Activated effector memory CD4-positive, alpha-beta T cell treated with Interleukin-2 at 50 U/mL for 16 hours (primary cell): ENCODE measurements around the gene PRKCA.

ENCODE experiments used
- DNase-seq: peaks from one replicate; pipeline ENCODE4 v3.0.0-alpha.2; 2020

PRKCA gene

DNA sequence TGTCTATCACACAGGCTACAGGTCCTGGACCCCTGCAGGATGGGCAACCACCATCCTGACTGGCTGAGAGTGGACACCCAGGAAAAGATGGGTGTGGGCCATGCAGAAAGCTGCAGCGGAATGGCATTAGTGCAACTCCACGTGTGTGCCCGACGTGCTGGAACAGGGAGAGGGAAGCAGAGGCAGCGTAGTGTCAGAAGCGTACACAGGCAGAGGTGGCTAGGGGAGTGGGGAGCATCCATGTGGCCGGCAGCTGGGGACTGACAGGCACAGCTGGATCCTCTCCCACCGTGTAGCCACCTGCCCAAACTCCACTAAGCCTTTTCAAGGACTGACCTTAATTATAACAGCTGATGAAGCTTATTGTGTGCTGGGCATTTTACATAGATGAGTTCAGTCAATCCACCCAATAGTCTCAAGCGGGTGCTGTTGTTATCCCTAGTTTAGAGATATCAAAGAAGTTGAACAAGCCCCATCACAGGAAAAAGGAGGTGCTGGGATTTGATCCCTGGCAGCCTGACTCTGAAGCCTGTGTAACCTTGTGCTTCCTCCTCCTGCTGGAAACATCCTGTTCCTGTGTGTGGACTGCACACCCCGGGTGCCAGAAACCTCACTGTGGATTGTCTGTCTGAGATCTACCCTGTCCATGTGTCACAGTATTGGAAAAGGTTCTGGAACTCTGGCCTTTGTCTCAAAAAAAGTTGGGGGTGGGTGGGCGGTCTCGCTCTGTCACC lies 114.0 kb downstream of the PRKCA start:
- no peak for DNase-seq

DNA sequence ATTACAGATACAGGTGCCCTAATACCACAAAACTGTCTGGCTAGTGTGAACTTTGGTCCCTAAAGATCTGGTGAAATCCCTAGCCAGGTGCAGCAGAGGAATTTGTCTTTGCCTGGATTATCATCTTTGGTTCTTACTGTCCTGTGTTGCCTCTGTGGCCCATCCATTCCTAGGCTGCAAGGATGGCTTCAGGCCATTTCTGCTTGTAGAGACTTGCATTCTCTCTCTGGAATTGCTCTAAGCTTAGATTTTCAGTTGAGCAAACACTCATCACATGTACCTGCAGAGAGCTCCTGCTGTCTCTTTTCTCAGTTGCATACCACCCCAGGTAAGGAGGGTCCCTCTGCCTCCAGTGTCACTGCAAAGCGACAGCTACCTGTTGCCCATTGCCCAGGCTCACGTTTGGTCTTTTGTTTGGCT lies 114.9 kb downstream of the PRKCA start:
- DNase-seq, result no peak

DNA sequence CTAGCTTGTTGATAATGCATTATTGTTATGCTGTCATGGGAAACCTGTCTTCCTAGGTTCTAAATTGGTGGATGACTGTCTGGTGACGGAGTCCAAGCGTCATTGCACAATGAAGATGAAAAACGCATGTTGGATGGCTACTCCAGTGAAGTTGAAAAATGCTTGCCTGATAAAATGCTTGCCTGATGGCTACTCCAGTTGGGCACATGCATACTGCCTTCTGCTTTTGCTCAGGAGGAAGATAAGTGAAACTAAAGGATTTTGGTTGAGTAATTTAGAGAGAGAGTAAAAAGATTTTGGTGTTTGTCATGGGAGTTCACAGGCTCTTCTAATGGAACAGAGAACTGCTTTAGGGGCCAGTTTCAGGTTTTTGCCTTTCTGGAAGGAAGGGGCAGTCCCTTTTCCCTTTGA lies 118.6 kb downstream of the PRKCA start:
- DNase-seq, result no peak

DNA sequence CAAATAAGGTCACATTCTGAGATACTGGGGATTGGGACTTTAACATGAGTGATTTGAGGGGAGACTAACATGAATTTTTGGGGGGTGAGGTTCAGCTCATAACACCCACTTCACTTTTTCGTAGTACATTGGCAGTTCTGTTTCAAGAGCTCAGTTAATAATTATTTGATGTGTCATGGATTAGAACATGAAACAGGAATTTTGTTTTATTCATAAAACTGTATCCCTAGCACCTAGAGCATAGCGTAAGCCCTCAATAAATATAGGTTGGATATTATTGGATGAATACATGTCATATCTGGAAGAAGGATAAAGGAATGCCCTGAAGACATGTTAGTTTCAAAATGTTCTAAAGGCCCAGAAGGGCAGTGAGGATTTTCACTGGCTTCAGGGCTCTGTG lies 119.8 kb downstream of the PRKCA start:
- DNase-seq, result no peak

DNA sequence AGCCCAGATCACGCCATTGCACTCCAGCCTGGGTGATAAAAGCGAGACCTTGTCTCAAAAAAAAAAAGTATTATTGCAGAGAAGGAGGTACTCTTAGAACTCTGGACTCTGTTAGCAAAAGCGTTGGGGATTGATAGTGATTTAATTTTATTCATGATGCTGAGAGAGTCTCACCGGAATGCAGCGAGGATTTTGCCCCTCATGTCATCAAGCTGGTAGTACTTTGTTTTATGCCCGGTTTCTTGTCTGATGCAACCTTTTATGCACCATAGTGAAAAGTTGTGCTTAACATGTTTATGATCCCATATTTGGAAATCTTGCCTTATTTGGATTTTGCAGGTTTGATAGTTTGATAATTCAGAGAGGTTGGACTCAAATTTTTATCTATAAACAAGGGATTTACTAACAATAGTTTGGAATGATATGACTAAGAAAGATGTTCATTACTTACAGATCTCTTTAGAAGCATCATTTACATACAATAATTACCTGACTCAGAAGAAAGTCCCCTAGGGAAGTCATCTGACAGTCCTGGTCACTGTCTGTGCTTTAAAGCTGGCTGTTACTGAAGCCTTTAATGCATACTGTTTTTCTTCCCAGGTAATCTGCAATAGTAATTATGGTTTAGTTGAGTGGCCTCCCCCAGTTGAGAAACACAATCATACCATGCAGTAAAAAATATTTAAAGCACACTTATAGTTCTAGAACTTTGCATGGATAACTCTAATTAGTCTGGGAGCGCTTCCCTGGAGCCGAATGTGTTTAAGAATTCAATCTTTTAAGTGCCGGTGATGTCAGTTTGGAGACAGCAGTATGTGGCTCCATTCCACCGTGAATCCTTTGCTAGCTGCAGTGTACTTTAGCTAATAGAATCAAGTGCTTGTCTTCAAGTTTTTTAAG lies 120.9 kb downstream of the PRKCA start:
- DNase-seq, result no peak

DNA sequence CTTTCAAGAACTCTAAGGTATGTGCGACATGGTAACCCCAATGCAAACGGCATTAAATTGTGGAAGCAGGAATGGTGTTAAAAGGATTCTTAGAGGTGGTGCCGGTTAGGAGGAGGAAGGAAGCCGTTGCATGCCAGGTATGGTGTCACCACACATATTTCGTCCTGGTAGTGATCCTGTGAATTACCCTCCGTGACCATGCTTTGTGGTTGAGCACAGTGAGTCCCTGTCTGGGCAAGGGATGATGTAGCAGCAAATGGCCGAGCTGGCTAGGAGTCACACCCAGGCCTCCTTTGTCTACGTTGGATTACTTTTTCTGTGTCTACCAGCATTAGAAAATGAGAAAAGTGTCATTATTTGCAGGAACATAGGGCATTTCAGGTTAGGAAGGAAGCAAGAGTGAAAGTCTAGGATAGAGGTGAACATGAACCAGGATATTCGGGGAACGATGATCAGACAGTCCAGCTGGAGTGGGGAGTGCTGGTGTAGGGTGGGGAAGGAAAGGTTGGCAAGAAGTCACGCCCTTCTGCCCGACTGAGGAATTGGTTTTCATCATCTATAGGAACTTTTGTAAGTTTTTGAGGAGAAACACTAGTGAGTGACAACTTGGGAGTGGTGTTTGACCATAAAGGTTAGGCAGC lies 123.5 kb downstream of the PRKCA start:
- no peak for DNase-seq

DNA sequence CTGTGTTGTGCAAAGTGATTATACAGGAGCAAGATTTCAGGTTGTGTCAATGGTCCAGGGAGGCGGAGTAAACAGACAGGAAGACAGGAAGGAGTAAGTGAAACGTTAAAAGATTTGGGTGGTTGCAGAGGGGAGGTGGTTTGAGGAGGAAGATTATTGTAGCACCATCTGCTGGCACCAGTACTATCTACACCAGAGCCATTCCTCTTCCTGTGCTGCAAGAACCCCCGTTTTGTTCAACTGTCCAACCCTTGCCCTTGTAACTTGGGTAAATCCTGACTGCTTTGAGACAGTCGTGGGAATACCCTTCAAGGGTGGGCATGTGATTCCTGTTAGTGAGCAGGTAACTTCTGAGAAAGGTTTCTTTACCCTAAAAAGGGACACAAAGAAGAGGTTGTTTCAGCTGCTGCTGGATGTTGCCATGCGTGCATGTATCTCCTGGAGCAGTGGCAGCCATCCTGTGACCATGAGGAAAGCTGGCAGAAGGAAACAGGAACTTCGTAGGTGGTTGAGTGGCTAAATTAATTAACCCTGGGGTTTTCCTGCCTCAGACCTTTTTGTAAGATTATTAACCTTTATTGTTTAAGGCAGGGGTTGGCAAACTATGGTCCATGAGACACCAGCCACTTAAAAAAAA lies 124.1 kb downstream of the PRKCA start:
- peak; percentile 24 for DNase-seq

DNA sequence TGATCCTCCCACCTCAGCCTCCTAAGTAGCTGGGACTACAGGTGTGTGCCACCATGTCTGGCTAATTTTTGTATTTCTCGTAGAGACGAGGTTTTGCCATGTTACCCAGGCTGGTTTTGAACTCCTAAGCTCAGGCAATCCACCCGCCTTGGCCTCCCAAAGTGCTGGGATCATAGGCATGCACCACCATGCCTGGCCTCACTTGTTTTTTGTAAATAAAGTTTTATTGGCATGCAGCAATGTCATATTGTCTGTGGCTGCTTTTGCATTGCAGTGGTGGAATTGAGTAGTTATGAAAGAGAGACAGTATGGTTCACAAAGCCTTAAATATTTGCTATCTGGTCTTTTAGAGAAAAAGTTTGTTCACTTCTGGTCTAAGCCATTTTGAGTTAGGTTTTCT lies 124.7 kb downstream of the PRKCA start:
- DNase-seq, result no peak

DNA sequence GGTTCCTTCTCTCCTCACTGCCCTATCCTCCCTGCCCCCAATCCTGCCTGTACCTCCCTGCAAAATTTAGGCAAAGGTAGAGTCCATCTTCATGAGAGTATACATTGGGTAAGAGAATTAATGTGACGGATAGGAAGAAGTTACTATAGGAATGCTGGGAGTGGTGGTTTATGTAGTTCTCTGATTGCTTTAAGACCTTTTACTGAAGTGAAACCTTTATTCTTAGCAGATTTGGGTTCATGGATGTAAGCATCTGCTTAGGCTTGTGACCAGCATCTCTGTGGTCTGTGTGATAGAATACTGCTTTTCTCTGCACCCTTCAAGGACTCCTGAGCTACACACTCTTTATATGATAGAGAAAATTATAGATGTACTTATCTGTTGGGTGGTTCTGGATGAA lies 127.3 kb downstream of the PRKCA start:
- DNase-seq, result no peak

DNA sequence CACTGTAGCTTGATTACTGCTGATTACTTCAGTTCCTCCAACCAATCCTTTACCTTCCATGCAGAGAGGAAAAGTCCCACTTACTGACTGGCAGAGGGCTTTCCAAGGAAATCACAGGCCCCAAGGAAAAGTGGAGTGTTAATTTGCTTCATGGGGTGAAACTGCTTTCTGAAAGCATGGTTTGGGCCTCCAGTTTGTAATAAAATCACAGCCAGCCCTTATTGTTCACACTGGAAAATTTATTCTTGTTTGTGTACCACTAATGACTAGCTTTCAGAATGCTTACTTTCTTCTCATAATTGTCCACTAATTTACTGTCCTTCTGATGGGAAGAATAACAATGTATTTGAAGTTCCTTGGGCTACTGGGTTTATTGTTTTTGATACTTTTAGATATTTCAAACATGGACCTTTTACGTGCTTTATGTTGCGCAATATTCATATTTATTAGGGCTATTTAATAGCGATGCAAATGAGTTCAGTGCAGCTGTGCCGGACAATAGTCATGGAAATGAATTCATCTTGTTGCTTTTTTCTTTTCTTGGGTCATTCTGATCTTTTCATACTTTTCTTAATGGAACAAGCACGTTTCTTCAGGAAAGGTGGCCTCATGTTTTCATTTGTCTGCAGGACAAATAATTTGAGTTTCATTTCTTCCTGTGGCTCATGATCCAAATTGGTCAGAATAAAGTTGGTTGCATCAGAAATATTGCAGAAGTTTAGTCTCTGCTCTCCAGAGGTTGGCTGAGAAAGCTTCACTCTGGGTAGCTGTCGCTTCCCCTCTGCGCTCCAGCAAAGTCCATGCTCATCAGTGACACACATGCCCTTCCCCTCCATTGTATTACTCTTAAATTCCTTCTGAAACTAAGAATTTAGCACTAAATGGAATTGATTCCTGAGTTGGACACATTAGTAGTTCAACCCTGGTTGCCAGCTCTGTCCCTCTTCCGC lies 128.7 kb downstream of the PRKCA start:
- no peak for DNase-seq

DNA sequence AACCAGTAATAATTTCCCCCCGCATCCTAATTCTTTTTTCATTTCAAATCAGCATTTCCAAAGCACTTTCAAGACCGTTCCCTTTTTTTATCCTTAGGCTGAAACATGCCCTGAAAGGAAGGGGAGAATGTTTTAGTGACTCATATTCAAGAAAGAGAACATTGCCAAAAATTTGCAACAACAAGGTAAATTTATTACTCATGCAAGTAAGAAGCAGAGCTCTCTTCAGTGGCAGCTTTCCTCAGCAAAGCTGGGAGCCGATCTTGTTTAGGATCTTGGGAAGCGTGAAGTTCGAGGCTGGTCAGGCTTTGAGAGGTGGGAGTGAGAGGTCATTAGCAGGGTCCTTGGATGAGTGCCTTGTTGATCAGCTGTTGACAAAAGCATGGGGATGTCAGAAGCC lies 129.5 kb downstream of the PRKCA start:
- no peak for DNase-seq

DNA sequence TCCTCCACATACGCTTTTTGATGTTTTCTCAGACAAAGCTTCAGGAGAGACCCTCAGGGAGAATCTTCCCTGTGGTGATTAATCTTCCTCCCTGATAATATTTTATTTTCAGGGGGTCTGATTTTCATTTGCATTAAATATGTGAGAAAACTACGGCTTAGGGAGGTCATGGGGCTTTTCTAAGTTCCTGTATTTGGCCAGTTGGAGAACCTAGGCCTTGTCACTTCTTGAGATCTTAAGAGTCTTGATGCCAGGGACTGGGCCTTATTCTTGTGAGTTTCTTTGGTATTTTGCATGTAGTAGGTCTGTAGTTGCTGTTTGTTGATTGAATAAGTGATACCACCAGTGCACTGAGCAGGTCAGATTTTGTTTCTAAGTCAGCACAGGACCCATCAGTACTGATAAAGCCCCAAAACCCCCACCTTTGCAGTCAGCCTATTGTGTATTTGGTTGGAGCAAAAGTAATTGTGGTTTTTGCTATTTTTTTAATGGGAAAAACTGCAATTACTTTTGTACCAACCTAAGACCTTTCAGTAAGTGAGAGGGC lies 130.1 kb downstream of the PRKCA start:
- no peak for DNase-seq

DNA sequence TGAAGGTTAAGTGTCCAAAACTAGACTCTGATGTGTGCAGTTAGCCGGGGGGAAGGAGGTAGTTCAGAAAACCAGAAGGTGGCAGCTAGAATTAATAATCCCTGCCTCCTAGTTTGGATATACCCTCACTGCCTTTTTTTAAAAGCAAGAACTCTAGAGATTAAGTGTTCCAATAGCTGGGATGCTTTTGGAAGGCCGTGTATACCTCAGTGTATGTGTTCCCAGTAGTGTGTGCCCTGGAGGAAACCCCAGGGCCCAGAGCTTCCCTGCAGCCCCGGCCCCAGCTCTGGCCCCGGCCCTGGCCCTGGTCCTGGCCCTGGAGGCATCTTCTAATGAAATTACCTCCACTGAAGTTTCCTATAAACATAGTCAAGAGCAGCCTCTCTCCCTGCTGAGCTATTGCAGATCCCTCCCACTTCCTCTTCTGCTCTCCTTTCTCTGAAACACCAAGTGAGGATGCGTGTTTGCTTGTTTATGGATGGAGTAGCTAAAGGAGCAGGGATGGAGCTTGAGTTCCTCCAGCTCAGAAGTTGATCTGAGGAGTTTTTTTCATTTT lies 130.7 kb downstream of the PRKCA start:
- DNase-seq, result no peak

DNA sequence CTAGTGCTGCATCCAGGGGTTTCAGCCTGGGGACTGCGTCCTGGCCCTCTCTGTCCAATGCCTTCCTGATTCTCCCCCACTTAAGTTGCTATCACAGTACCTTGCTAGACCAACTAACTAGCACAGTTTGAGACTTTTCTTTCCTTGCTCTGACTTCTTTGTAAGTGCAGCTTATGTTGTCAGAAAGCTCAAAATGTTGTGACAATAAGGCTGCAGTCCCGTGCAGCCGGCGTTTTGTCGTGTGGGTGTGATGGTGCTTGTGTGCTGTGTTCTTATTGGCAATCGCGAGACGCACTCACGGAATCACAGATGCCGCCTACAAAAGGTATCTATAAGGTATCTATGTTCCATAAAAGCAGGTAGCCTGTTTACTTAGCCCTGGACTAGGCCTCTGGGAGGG lies 132.8 kb downstream of the PRKCA start:
- no peak for DNase-seq

DNA sequence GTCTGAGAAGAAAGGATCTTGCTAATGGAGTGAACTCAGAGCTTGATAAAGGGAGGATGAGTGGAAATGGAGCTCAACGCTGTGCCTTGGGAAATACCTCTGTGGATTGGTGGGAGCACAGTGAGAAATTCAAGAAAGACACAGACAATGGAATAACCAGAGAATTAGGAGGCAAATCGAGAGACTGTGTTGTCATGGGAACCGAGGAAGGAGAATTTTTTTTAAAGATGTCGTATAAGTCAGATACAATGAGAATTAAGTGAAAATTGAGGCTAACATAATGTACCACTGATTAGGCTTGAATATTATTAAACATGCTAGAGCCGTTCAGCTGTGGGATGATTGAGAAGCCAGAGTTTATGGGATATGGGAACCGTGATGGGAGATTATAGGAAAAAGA lies 134.2 kb downstream of the PRKCA start:
- DNase-seq, result no peak

DNA sequence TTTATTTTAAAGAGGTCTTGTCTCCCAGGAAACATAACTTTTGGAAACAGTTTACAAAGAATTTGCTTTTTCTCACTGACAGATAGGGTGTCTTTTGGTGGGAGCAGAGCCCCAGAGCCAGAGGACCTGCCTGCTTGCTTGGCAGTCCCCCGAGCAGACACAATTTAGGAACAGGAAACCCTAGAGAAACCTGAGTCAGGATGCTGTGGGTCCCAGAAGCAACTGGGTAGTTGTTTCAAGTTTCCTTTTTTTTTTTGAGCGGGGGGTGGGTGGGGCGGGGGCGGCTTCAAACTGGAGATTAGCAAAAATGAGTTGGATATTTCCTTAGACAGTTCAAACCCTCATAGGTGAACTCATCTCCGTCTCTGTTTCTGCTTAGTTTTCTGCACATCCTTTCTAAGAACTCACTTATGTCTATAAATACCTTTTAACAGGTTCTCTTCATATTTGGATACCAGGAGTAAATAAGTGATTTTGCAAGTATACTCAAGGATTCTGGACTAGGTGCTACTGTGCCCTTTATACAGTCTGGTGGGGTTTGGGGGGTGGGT lies 135.1 kb downstream of the PRKCA start:
- DNase-seq, result no peak

DNA sequence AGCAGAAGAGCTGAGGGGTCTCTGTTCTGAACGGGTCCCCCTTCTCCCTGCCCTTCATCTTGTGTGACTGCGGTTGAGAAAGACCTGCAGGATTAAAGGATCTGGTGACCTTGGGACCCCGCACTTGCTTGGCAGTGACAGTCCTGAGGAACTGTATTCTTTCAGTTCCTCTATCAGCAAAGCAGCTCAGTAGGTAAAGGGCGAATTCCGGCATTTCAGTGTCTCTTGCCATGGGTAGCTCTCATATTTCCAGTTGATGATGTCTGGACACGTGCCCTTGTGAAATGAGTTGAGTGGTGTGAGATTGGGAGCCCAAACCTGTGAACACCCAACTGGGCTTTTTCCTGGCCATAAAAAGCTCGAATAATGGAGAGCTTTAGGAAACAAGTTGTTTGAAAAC lies 135.7 kb downstream of the PRKCA start:
- no peak for DNase-seq

DNA sequence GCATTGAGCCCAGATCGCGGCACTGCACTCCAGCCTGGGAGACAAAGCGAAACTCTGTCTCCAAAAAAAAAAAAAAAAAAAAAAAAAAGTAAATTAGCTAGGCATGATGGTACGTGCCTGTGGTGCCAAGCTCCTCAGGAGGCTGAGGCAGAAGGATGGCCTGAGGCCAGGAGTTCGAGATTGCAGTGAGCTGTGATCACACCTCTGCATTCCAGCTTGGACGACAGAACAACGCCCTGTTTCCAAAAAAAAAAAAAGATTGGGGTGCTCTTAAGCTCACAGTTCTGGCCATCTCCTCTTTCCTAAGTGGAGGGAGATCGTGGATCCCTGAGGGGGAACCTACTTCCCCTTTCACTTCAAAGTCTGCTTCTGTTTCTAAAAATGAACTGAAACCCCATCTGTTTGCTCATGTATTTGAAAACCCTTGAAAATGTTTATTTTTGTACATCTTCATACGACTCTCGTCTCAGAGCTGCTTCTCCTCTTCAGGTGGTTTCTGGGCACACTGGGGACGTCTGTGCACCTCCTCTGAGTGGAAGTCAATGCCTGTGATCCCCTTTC lies 138.8 kb downstream of the PRKCA start:
- no peak for DNase-seq

DNA sequence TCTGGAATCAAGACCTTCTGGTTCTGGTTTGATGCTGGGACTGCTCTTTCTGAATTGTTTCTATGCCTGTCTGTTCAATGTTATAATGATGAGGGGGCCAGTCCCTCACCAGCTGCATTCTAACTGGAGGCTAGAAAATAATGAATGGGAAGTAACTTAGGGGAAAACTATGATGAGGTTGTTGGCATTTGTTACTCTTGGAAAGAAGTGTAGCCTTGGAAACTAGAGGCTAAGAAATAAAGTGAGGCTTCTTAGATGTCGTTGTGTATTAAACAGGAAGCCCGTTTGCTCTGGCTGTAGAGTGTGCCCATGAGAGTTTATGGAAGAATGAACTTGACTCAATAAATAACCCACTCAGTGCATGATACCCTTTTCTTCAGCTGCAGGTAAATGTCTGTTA lies 140.8 kb downstream of the PRKCA start:
- no peak for DNase-seq

DNA sequence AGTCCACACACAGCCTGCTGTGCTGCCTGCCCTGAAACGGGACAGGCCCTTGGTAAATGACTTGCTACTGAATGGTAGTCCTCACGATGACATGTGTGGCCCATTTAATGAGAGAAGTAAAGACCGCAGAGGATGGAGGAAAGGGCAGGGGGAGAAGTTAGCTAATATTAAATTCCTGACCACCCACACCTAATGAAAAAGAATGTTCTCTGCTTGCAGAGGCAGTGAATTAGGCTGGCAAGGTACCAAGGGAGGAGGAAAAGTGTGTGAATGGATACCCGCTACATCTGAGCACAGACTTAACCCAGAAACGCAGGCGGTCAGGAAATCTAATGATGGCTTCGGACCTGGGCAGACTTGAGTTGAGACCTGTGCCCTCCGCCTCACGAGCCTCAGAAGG lies 141.2 kb downstream of the PRKCA start:
- DNase-seq, result no peak

DNA sequence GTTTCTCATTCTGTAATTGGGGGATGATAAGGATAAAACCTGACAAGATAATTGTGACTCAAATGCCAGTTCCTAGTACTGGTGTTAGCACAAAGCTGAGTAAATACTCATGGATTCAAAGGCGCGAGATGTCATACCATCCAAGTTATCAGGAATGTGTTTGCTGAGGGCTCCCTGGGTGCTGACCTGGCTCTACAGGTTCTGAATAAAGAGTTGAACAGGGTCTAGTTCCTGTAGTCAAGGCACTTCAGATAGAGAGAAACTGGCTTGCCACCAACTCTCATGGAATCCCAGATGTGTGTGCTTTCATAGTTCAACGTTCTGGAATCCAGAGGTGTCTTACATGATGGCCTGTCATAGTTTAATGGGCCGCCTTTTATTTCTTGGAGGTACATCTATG lies 141.6 kb downstream of the PRKCA start:
- DNase-seq, result no peak
